D721Med (cell line): ENCODE measurements around the gene DPH2.

Experiments used
- DNase-seq: peaks from one replicate; pipeline ENCODE4 v3.0.0; 2011; ENCODE audit warnings: low spot score; ENCODE audit not compliant: insufficient read length
- FAIRE-seq: peaks from 2 replicates; lab custom pipeline; 2011; peaks lifted over from hg19 to GRCh38; lab: Jason Lieb, UNC
- TF ChIP-seq, protein P1 (sequence below): IDR thresholded peaks from 2 replicates; pipeline ENCODE4 v1.5.1; 2012; ENCODE audit warnings: mild to moderate bottlenecking, control low read depth; ENCODE audit not compliant: insufficient read depth; ENCODE audit errors: missing control alignments

The DPH2 gene

DNA sequence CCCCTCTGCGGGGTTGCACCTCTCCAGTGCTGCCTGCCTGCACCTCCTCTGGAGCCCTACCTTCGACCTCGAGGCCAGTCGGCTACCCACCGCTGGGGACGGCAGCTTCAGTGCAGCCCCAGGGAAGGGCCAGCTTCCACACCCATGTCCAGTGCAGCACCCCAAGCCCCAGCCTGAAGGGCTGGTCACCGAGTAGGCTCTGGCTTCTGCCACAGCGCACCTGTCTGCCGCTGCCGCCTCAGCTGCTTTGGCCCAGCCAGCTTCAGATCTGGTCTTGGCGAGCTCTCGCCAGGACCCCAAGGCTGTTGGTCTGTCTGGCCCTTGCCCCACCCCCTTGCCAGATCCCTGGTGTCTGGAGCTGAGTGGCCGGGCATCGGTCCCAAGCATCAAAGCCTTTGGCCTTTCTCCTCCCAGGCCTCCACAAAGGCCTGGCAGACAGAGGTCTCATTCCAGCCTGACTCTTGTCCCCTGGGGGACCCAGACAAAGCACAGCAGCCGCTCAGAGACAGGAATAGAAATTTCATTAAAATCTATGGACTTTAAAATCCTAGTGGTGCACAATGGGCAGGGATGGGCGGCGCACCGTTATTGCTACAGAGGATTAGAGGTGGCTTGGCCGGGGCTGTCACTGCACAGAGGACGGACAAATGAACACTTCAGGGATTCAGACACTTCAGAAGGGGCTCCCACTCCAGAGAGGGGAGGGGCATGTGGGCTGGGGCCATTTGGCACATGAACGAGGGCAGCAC is 26.3 kb downstream of the DPH2 start:
- no peak for DNase-seq
- no peak for FAIRE-seq
- TF ChIP-seq, protein P1, sequence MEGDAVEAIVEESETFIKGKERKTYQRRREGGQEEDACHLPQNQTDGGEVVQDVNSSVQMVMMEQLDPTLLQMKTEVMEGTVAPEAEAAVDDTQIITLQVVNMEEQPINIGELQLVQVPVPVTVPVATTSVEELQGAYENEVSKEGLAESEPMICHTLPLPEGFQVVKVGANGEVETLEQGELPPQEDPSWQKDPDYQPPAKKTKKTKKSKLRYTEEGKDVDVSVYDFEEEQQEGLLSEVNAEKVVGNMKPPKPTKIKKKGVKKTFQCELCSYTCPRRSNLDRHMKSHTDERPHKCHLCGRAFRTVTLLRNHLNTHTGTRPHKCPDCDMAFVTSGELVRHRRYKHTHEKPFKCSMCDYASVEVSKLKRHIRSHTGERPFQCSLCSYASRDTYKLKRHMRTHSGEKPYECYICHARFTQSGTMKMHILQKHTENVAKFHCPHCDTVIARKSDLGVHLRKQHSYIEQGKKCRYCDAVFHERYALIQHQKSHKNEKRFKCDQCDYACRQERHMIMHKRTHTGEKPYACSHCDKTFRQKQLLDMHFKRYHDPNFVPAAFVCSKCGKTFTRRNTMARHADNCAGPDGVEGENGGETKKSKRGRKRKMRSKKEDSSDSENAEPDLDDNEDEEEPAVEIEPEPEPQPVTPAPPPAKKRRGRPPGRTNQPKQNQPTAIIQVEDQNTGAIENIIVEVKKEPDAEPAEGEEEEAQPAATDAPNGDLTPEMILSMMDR, result no peak

DNA sequence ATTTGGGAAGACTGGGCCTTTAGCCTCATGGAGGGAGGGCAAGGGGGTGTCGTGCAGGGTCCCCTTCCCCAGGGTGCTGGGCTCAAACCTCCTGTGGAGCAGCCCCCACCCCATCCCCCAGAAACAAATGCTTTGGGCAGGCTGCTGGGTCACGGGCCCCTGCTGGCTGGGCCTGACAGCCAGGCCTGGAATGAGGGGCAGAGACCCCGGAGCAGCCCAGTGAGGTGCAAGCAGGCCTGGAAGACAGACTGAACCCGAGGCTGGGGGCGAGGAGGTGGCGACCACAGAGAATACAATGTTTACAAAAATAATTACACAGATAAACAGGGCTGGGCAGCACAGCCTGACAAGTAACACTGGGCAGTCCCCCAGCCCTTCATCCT is 26.9 kb downstream of the DPH2 start:
- DNase-seq (no peak), FAIRE-seq (no peak)
- TF ChIP-seq, protein P1, result no peak

DNA sequence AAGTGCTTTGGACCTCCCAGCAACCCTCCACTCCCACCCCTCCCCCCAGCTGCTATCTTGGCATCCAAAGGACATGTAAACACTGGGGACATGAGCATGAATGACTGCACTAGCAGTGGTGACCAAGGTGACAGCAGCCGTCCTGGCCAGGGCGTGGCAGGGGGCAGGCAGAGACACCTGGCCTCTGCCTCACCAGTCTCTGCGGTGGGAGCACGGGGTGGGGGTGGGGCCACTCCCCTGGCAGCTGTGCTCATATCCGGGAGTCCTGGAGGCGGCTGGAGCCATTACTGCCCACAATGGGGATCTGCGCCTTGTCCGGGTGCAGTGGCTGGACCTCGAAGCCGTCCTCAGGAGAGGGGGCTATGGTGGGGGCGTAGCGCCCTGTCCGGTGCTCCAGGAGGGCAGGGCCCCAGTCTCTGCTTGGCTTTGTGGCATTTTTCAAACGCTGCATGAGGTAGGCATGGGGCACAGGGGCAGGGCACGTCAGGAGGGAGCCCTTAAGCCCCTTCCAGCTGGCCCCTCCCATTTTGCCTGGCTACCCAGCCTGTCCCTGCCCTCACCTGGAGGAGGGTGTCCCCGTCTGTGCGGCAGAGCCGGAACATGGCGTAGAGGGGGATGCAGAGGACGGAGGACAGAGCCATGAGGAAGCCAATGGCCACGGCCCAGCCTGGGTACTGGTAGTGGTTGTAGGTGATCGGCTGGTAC is 27.6 kb downstream of the DPH2 start:
- TF ChIP-seq, protein P1, result no peak
- FAIRE-seq (no peak), DNase-seq (no peak)

DNA sequence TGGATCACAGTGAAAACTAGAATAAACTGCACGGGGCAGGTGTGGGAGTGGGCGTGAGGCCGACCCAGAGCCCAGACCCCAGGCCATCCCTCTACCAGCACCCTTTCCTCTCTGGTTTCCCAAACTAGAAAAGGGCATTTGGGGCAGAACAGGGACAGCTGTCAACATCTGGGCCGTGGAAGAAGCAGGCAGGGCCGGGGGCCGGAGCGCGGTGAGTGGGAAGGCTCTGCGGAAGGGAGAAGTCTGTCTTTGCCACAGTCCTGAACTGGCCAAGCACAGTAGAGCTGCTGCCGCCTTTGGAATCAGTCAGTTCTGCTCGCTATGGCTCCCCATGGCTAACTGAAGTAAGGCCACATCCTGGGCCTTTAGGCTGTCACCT is 28.2 kb downstream of the DPH2 start:
- FAIRE-seq (no peak), DNase-seq (no peak)
- TF ChIP-seq, protein P1, result no peak

DNA sequence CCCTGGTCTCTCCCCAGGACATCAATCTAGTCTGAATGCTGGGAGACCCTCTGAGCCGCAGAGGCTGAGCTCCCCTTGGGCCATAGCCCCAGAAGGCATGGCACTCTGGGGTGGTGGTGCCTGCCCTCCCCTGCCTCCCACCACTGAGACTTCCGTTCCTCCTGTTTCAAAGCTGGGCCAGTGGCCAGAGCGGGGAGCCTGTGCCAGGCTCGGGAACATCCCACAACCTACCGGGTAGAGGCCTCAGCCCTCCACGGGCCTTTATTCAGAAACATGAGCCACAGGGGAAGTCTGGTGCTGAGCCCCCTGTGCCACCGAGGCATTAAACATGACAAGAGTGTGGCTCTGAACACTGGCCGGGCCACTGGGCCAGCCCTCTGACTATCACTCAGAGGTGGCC is 29.6 kb downstream of the DPH2 start:
- TF ChIP-seq, protein P1, result no peak
- DNase-seq (no peak), FAIRE-seq (no peak)

DNA sequence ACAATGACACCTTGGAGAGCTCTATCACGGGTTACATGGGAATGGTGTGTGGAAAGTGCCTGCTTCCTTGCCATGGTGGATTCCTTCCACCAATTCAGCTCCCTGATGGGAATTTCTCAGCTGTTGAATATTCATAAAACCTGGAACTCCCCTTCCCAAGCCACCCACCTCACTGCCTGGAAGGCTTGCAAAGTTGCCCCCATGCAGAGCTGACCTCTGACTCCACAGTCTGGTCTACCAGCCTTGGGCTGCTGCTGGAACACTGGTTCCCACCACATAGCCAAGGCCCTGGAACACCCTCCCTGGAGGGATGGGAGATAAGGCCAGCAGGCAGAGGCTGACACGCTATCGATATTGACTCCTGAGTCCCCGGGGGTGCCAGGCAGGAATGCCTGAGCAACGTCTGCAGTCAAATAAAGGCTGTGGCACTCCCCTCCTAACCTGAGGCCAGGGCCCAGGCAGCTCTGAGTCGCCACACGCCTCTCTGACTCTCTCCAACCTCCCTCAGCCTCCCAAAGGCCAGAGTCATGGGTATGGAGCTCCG is 30.4 kb downstream of the DPH2 start:
- FAIRE-seq, result no peak
- no peak for DNase-seq
- TF ChIP-seq, protein P1, result no peak

DNA sequence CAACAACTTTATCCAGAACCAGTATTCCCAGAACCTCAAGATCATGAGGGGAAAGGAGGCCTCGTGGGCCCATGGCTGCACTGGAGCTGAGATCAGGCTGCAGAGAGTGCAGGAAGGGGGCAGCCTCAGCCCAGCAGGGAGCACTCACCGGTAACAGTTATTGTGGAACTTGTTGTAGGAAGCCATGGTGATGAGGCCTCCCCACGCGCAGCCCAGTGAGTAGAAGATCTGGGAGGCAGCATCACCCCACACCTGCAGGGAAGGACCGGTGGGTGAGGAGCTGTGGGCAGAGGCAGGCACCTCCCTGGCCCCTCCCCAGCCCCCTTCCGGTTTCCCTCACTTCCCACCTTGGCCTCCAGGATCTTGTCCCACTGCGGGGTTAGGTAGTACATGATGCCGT is 32.4 kb downstream of the DPH2 start:
- FAIRE-seq (no peak), DNase-seq (no peak)
- TF ChIP-seq, protein P1, result no peak
